Stimulated activated CD8-positive, alpha-beta memory T cell treated with anti-CD3 and anti-CD28 coated beads, Interleukin-4, amount 100 ng/mL, for 24 hours (primary cell): ENCODE results near the gene IMMP2L.

ENCODE experiments used
- DNase-seq: peaks from one replicate; pipeline ENCODE4 v3.0.0-alpha.2; 2020; ENCODE audit warnings: low read depth

Gene IMMP2L

GRCh38 chr7:110797656-110798055 is 764.6 kb downstream of the IMMP2L start:
- no peak for DNase-seq

GRCh38 chr7:110790992-110791391 is 771.3 kb downstream of the IMMP2L start:
- no peak for DNase-seq

GRCh38 chr7:110786328-110786965 is 775.8 kb downstream of the IMMP2L start:
- DNase-seq: no peak

GRCh38 chr7:110784749-110785148 is 777.5 kb downstream of the IMMP2L start:
- no peak for DNase-seq

GRCh38 chr7:110780712-110781111 is 781.6 kb downstream of the IMMP2L start:
- DNase-seq: no peak

- DNase-seq: no peak
Observed at GRCh38 chr7:110779339-110779738, 783.0 kb downstream of the IMMP2L start.

GRCh38 chr7:110775046-110775445 is 787.2 kb downstream of the IMMP2L start:
- no peak for DNase-seq

GRCh38 chr7:110774071-110774470 is 788.2 kb downstream of the IMMP2L start:
- DNase-seq: no peak

GRCh38 chr7:110772615-110773014 is 789.7 kb downstream of the IMMP2L start:
- no peak for DNase-seq

- no peak for DNase-seq
Observed at GRCh38 chr7:110771717-110772116, 790.6 kb downstream of the IMMP2L start.

GRCh38 chr7:110767550-110768110 is 794.7 kb downstream of the IMMP2L start:
- no peak for DNase-seq

- DNase-seq: no peak
Observed at GRCh38 chr7:110766864-110767263, 795.4 kb downstream of the IMMP2L start.

GRCh38 chr7:110764852-110765251 is 797.4 kb downstream of the IMMP2L start:
- DNase-seq: no peak

GRCh38 chr7:110762546-110763225 is 799.6 kb downstream of the IMMP2L start:
- DNase-seq: no peak

GRCh38 chr7:110760341-110760740 is 802.0 kb downstream of the IMMP2L start:
- no peak for DNase-seq

GRCh38 chr7:110759069-110759468 is 803.2 kb downstream of the IMMP2L start:
- no peak for DNase-seq

- no peak for DNase-seq
Observed at GRCh38 chr7:110754649-110755048, 807.6 kb downstream of the IMMP2L start.

- no peak for DNase-seq
Observed at GRCh38 chr7:110750931-110751605, 811.2 kb downstream of the IMMP2L start.

- DNase-seq: no peak
Observed at GRCh38 chr7:110733221-110733620, 829.1 kb downstream of the IMMP2L start.

- no peak for DNase-seq
Observed at GRCh38 chr7:110724811-110725210, 837.5 kb downstream of the IMMP2L start.

GRCh38 chr7:110721395-110721794 is 840.9 kb downstream of the IMMP2L start:
- DNase-seq: no peak

GRCh38 chr7:110720626-110721025 is 841.7 kb downstream of the IMMP2L start:
- DNase-seq: no peak

- DNase-seq: no peak
Observed at GRCh38 chr7:110719741-110720140, 842.6 kb downstream of the IMMP2L start.
